GM21529 (cell line): ENCODE results near the gene PLGLB1.
"Not testable (repeated sequence)": the region's sequence is repeated elsewhere in the genome, so short reads cannot be mapped to it uniquely, and the experiment has no call there.

Experiments
- ATAC-seq: cut with Tn5 transposase; IDR thresholded peaks from one replicate; pipeline ENCODE4 v1.9.1; 2021; ENCODE audit not compliant: unreplicated experiment

PLGLB1 gene

DNA sequence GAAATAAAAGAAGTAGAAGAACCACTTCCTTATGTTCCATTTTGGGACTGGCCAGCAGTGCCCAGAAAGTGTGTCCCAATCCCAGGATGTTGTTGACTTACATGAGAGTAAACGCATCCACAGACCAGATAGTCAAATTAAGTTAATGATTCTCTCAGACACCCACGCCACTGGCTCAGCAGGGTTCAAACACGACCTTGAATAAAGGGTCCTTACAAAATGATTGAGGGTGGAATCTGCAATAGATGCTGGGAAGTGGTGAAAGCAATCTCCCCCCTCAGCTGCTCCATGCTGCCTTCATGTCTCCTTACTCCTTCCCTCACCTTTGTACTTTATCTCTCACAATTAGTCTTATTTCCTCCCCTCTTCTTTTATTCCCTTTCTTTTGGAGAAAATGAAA, at the start of gene PLGLB1:
Gene PLGLB1 (minus strand): TSS at position 101 of the 400 bp plus-strand sequence. CDS start 61 bp downstream, at position 40.
- not testable (repeated sequence) for ATAC-seq

- not testable (repeated sequence) for ATAC-seq
Measured at GRCh38 chr2:87064305-87064704, 42.7 kb upstream of the PLGLB1 start.

GRCh38 chr2:87063431-87063830, 41.8 kb upstream of the PLGLB1 start:
- not testable (repeated sequence) for ATAC-seq

DNA sequence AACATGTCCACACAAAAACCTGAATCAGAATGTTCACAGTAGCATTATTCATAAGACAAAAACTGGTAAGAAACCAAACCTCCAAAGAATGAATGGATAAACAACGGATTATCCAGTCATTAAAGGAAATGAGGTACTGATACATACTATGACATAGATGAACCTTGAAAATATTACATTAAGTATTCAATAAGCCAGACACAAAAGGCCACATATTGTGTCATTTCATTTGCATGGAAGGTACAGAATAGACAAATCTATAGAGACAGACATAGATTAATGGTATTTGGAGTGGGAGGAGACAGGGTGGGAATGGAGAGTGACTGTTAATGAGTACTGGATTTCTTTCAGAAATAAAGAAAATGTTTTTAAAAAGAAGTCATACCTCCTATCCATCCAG, 39.9 kb upstream of the PLGLB1 start:
- ATAC-seq: not testable (repeated sequence)

GRCh38 chr2:87057606-87058005, 36.0 kb upstream of the PLGLB1 start:
- ATAC-seq: not testable (repeated sequence)

DNA sequence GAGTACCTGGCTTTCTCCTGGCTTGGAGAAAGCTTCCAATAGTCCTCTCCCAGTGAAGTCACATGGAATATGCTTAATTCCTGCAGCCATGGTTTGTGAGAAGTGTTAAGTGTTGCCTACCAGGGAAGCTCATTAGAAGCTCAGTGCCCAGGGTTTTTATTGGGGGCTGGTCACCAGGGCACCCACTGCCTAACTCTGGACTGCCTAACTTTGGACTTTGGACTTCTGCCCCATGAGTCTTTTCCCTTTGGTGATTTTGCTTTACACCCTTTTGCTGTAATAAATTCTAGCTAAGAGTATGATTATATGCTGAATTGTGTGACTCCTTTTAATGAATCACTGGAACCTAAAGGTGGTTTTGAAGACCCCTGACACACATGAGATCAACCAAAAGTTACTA, 35.2 kb upstream of the PLGLB1 start:
- not testable (repeated sequence) for ATAC-seq

GRCh38 chr2:87056435-87056834, 34.8 kb upstream of the PLGLB1 start:
- ATAC-seq: not testable (repeated sequence)

DNA sequence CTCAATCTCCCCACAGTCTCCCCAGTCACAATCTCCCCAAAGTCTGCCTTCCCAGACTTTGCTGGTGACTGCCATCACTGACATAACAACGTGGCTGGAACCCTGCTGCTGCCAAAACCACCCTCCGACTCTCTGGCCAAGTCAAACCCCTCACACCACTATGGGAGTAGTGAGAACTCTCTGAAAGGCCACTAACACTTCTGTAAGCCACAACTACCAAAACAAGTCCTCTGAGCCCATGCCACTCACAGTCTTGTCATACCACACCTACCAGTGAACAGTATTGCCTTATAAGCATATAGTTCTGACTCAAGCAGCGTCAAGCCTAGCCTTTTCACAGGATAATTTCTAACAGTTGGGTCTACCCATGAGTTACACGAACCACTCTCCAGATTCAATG, 32.7 kb upstream of the PLGLB1 start:
- not testable (repeated sequence) for ATAC-seq

GRCh38 chr2:87041321-87041978, 19.8 kb upstream of the PLGLB1 start:
- ATAC-seq: not testable (repeated sequence)

GRCh38 chr2:87028607-87029006, 7.0 kb upstream of the PLGLB1 start:
- not testable (repeated sequence) for ATAC-seq

DNA sequence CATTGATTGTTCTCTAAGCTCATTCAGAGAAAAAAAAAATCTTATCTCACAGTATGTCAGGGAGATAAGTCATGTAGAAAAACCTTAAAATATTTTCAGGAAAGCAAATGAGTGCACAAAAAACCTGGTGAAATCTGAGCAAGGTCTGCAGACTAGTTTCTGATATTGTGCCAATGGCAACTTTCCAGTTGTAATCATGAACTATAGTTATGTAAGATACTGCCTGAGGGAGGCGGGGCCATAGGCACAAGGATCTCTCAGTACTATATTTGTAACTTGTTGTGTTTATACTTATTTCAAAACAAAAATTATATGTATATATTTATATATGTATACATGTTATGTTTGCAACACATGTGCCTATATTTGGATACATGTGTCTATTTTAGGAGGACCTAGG, 5.2 kb upstream of the PLGLB1 start:
- ATAC-seq: not testable (repeated sequence)

- not testable (repeated sequence) for ATAC-seq
Measured at GRCh38 chr2:87025927-87026326, 4.3 kb upstream of the PLGLB1 start.

GRCh38 chr2:87023988-87024615, 2.5 kb upstream of the PLGLB1 start:
- not testable (repeated sequence) for ATAC-seq

GRCh38 chr2:87021043-87021442, 601 bp downstream of the PLGLB1 start:
- ATAC-seq: not testable (repeated sequence)

GRCh38 chr2:87019053-87019452, 2.6 kb downstream of the PLGLB1 start:
- not testable (repeated sequence) for ATAC-seq

- not testable (repeated sequence) for ATAC-seq
Measured at GRCh38 chr2:87014489-87015169, 7.0 kb downstream of the PLGLB1 start.

DNA sequence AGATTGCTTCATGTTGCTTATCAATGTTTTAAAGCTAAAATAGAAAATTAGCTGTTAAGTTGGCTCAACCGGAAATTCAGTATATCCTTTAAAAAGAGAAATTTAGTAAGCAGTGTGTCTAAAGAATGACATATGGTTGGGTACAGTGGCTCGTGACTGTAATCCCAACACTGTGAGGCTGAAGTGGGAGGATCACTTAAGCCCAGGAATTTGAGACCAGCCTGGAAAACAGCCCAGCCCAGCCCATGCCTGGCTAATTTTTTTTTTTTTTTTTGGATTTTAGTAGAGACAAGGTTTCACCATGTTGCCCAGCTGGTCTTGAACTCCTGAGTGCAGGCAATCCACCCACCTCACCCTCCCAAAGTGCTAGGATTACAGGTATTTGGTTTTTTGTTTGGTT, 17.2 kb downstream of the PLGLB1 start:
- ATAC-seq: not testable (repeated sequence)
